Tracheal epithelial cell (primary cell): ENCODE results near the gene OR10A2. TPM values are rescaled to one million over a fixed set of nuclear protein-coding genes. Genes with fewer than 3 reads are reported as not detected.

Experiments
- total RNA-seq: library from RNA; depleted of rRNA; stranded (reverse); fragments of >200 nt; gene quantifications from 2 replicates; pipeline ENCODE4 v1.2.1, GENCODE V29; 2014

OR10A2 gene
- under 0.01 TPM in 1 of 2 replicates, not detected in the other for total RNA-seq

GRCh38 chr11:6862961-6863360 lies at the start of gene OR10A2:
OR10A2 (plus strand) TSS chr11:6863057; CDS start chr11:6869755, 6,698 bp downstream.

GRCh38 chr11:6845383-6845782 lies 17.5 kb upstream of the OR10A2 start, which contains the start of gene OR10A5:
OR10A5 (plus strand) TSS chr11:6845683; CDS start chr11:6845683, 0 bp downstream.

GRCh38 chr11:6876325-6876724 lies 13.5 kb downstream of the OR10A2 start, which contains the start of gene OR10A4:
OR10A4 (plus strand) TSS chr11:6876625; CDS start chr11:6876648, 23 bp downstream.

GRCh38 chr11:6892400-6892799 lies 29.5 kb downstream of the OR10A2 start, which contains the start of gene OR2D2:
OR2D2 (minus strand) TSS chr11:6892500; CDS start chr11:6892500, 0 bp downstream.

GRCh38 chr11:6920702-6921101 lies 57.8 kb downstream of the OR10A2 start, which contains the start of gene OR2D3:
OR2D3 (plus strand) TSS chr11:6921002; CDS start chr11:6921002, 0 bp downstream.

Other genes with a start within 250 kb of the OR10A2 start
- 58.4 and 82.2 TPM in 2 replicates for gene TPP1, start 243.6 kb upstream of the OR10A2 start, total RNA-seq
- 0.21 and 0.24 TPM in 2 replicates for gene DCHS1, start 207.2 kb upstream of the OR10A2 start, total RNA-seq
- 39.0 and 54.9 TPM in 2 replicates for gene MRPL17, start 179.7 kb upstream of the OR10A2 start, total RNA-seq
- under 0.01 TPM in 2 replicates for gene OR2AG2, start 91.1 kb upstream of the OR10A2 start, total RNA-seq
- not detected in 2 replicates for gene OR2AG1, start 80.0 kb upstream of the OR10A2 start, total RNA-seq
- under 0.01 TPM in 2 replicates for gene OR6A2, start 63.4 kb upstream of the OR10A2 start, total RNA-seq
- gene OR10A5, start 17.4 kb upstream of the OR10A2 start, total RNA-seq: not detected in 2 replicates
- not detected in 2 replicates for gene OR10A4, start 13.6 kb downstream of the OR10A2 start, total RNA-seq
- gene OR2D2, start 29.4 kb downstream of the OR10A2 start, total RNA-seq: not detected in 2 replicates
- gene OR2D3, start 57.9 kb downstream of the OR10A2 start, total RNA-seq: not detected in 2 replicates
- 3.8 and 4.3 TPM in 2 replicates for gene ZNF215, start 63.4 kb downstream of the OR10A2 start, total RNA-seq
- 0.24 and 0.85 TPM in 2 replicates for gene ZNF214, start 157.3 kb downstream of the OR10A2 start, total RNA-seq
- 0.24 TPM in 1 of 2 replicates, not detected in the other for gene NLRP14, start 157.4 kb downstream of the OR10A2 start, total RNA-seq
- gene RBMXL2, start 225.9 kb downstream of the OR10A2 start, total RNA-seq: under 0.01 TPM in 1 of 2 replicates, not detected in the other